Measurements from ENCODE around the gene KLHL6.

GRCh38 chr3:183584914-183585280, 29.4 kb upstream of the KLHL6 start:
- no peak for TF ChIP-seq CTCF (conservative IDR thresholded peaks at IDR 0.05; ENCODE audit: low read depth, low read length)
- TF ChIP-seq EZH2 (IDR thresholded peaks at IDR 0.05; ENCODE audit: borderline replicate concordance, low read depth, low read length, poor library complexity, severe bottlenecking), result no peak

Data from A673 (cell line).